ENCODE results near the gene ICA1L.
"Not testable (repeated sequence)": the region's sequence is repeated elsewhere in the genome, so short reads cannot be mapped to it uniquely, and the experiment has no call there.

The ICA1L gene

DNA sequence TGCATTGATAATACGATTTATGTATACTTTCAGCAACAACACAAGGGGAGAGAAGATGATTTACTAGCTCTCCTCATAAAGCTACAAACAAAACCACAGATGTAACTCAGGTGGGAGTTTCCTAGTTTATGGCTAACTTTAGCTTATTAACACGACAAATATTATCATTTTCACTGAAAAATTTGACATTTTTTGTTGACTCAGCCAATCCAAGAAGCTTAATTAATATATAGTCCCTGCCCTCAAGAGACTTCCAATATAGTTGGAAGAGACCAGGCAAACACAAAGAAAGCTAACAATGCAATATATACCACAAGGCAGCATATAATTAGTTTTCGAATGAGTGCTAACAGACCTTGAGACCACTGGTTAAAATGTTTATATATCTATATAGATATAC is 39.1 kb upstream of the ICA1L start:
- peaks cover 27% of the 10 kb centered on the region for H3K4me1 Mint-ChIP-seq
- H3K27me3 Mint-ChIP-seq (ENCODE audit: low read depth, poor library complexity): peaks cover 1% of the 10 kb centered on the region
- no peak for DNase-seq
- no peak overlapping the region for H3K27ac Mint-ChIP-seq
- peak overlapping the region; percentile 99 for H3K4me3 Mint-ChIP-seq
- peaks cover 39% of the 10 kb centered on the region for H3K36me3 Mint-ChIP-seq (ENCODE audit: low read depth)
- TF ChIP-seq, protein P1, sequence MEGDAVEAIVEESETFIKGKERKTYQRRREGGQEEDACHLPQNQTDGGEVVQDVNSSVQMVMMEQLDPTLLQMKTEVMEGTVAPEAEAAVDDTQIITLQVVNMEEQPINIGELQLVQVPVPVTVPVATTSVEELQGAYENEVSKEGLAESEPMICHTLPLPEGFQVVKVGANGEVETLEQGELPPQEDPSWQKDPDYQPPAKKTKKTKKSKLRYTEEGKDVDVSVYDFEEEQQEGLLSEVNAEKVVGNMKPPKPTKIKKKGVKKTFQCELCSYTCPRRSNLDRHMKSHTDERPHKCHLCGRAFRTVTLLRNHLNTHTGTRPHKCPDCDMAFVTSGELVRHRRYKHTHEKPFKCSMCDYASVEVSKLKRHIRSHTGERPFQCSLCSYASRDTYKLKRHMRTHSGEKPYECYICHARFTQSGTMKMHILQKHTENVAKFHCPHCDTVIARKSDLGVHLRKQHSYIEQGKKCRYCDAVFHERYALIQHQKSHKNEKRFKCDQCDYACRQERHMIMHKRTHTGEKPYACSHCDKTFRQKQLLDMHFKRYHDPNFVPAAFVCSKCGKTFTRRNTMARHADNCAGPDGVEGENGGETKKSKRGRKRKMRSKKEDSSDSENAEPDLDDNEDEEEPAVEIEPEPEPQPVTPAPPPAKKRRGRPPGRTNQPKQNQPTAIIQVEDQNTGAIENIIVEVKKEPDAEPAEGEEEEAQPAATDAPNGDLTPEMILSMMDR (IDR thresholded peaks at IDR 0.05): no peak
- H3K9me3 Mint-ChIP-seq: peaks cover 12% of the 10 kb centered on the region

DNA sequence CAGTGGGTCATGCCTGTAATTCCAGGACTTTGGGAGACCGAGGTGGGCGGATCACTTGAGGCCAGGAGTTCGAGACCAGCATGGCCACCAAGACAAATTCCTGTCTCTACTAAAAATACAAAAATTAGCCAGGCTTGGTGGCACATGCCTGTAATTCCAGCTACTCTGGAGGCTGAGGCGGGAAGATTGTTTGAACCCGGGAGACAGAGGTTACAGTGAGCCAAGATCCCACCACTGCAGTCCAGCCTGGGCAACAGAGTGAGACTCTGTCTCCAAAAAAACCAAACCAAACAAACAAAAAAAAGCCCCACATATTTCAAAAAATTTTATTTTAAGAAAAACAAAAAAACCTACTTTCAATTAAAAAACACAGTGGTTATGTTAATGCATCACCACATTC is 38.7 kb upstream of the ICA1L start:
- not testable (repeated sequence) for DNase-seq; H3K27ac Mint-ChIP-seq; H3K27me3 Mint-ChIP-seq (ENCODE audit: low read depth, poor library complexity)
- H3K4me3 Mint-ChIP-seq: peak overlapping the region; percentile 99
- peaks cover 17% of the 10 kb centered on the region for H3K9me3 Mint-ChIP-seq
- peaks cover 27% of the 10 kb centered on the region for H3K4me1 Mint-ChIP-seq
- peaks cover 43% of the 10 kb centered on the region for H3K36me3 Mint-ChIP-seq (ENCODE audit: low read depth)

- H3K9me3 Mint-ChIP-seq: peaks cover 22% of the 10 kb centered on the region
- H3K4me3 Mint-ChIP-seq: peak overlapping the region; percentile 99
- TF ChIP-seq, protein P1 (IDR thresholded peaks at IDR 0.05): no peak
- H3K27me3 Mint-ChIP-seq (ENCODE audit: low read depth, poor library complexity): peaks cover 3% of the 10 kb centered on the region
- DNase-seq: no peak
- no peak overlapping the region for H3K27ac Mint-ChIP-seq
- H3K4me1 Mint-ChIP-seq: peaks cover 27% of the 10 kb centered on the region
- H3K36me3 Mint-ChIP-seq (ENCODE audit: low read depth): peaks cover 50% of the 10 kb centered on the region
Measured at GRCh38 chr2:202909394-202910192, 38.0 kb upstream of the ICA1L start.

- peak overlapping the region; percentile 50 for H3K4me3 Mint-ChIP-seq
- peaks cover 25% of the 10 kb centered on the region for H3K4me1 Mint-ChIP-seq
- peak overlapping the region; percentile 47 for H3K27ac Mint-ChIP-seq
- peaks cover 64% of the 10 kb centered on the region for H3K36me3 Mint-ChIP-seq (ENCODE audit: low read depth)
- DNase-seq: no peak
- peaks cover 3% of the 10 kb centered on the region for H3K27me3 Mint-ChIP-seq (ENCODE audit: low read depth, poor library complexity)
- TF ChIP-seq, protein P1 (IDR thresholded peaks at IDR 0.05): no peak
- H3K9me3 Mint-ChIP-seq: peaks cover 35% of the 10 kb centered on the region
Measured at GRCh38 chr2:202908186-202908585, 36.6 kb upstream of the ICA1L start.

DNA sequence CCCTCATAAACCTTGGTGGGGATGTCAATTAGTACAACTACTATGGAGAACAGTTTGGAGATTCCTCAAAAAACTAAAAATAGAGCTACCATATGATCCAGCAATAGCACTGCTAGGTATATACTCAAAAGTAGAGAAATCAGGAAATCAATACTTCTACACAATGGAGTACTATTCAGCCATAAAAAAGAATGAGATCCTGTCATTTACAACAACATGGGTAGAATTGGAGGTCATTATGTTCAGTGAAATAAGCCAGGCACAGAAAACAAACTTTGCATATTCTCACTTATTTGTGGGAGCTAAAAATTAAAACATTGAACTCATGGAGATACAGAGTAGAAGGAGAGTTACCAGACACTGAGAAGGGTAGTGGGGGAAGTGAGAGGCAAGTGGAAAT is 33.9 kb upstream of the ICA1L start:
- not testable (repeated sequence) for H3K4me3 Mint-ChIP-seq; H3K27ac Mint-ChIP-seq; DNase-seq; H3K27me3 Mint-ChIP-seq (ENCODE audit: low read depth, poor library complexity)
- peaks cover 17% of the 10 kb centered on the region for H3K4me1 Mint-ChIP-seq
- H3K36me3 Mint-ChIP-seq (ENCODE audit: low read depth): peaks cover 71% of the 10 kb centered on the region
- peaks cover 35% of the 10 kb centered on the region for H3K9me3 Mint-ChIP-seq

- H3K36me3 Mint-ChIP-seq (ENCODE audit: low read depth): peaks cover 77% of the 10 kb centered on the region
- TF ChIP-seq, protein P1 (IDR thresholded peaks at IDR 0.05): no peak
- H3K4me3 Mint-ChIP-seq: no peak overlapping the region
- no peaks in the 10 kb centered on the region for H3K9me3 Mint-ChIP-seq
- H3K27me3 Mint-ChIP-seq (ENCODE audit: low read depth, poor library complexity): no peaks in the 10 kb centered on the region
- H3K27ac Mint-ChIP-seq: peak overlapping the region; percentile 58
- DNase-seq: no peak
- H3K4me1 Mint-ChIP-seq: no peaks in the 10 kb centered on the region
Measured at GRCh38 chr2:202885190-202885589, 13.6 kb upstream of the ICA1L start.

All from nephron progenitor cell (in vitro differentiated cells).